ENCODE measurements around the gene JAM2. TPM values are rescaled to one million over a fixed set of nuclear protein-coding genes. Genes with fewer than 3 reads are reported as not detected.

JAM2 gene
- polyA plus RNA-seq, 1 experiment: 0.21 TPM

- CTCF ChIA-PET: no interaction called here
- no peak for TF ChIP-seq CTCF (IDR thresholded peaks at IDR 0.05; ENCODE audit: insufficient read depth, low read depth, low read length)
- Histone ChIP-seq H3K27me3 (ENCODE audit: control insufficient read depth, insufficient read depth, low read length) (no peaks in the 10 kb centered on the region), H3K4me3 (ENCODE audit: low read depth, low read length) (no peak overlapping the region), H3K36me3 (ENCODE audit: control insufficient read depth, insufficient read depth, low read length) (peaks cover 1% of the 10 kb centered on the region; the same call in 1 of the 2 replicates)
- no peak for DNase-seq (ENCODE audit: low read depth)
- POLR2A ChIA-PET: no interaction called here
Measured at GRCh38 chr21:25764065-25764464, 125.0 kb downstream of the JAM2 start.

Other genes starting within 250 kb of the JAM2 start
- 11.6 and 26.4 TPM in 2 replicates for gene MRPL39, start 31.8 kb upstream of the JAM2 start, polyA plus RNA-seq (2011; rRNA removed)
- 52.8 and 133 TPM in 2 replicates for gene ATP5PF, start 95.6 kb downstream of the JAM2 start, polyA plus RNA-seq (2011; rRNA removed)
- 8.5 and 16.0 TPM in 2 replicates for gene GABPA, start 95.7 kb downstream of the JAM2 start, polyA plus RNA-seq (2011; rRNA removed)

Data from BJ (cell line).